ENCODE data around the gene APOBEC2. TPM values are rescaled to one million over a fixed set of nuclear protein-coding genes. Genes with fewer than 3 reads are reported as not detected.

The APOBEC2 gene
- total and polyA plus RNA-seq, 2 of the 13 experiments (the other 11 are each of a cell fraction or from before 2014, with no cell fraction given) = 0.09 TPM; not detected in 1

- 0 out of 2 replicates have a peak overlapping the region, but pooled peaks have one; percentile 29 for H3K9ac ChIP-seq (ENCODE audit: insufficient read depth, low read depth, low read length)
- no peaks in the 10 kb centered on the region for H3K79me2 ChIP-seq (ENCODE audit: insufficient read depth, low read length)
- no peaks in the 10 kb centered on the region for H3K27me3 ChIP-seq (ENCODE audit: control insufficient read depth in 1 of 2, insufficient read depth in 2 of 2, low read length in 2 of 2)
- no peaks in the 10 kb centered on the region for H3K9me3 ChIP-seq (ENCODE audit: low read length)
- peak overlapping the region in 1 of 3 experiments; percentile 45; a peak in 1 of 6 replicates for H3K4me3 ChIP-seq (replicated peaks in 1 of 3; ENCODE audit: insufficient read depth in 1 of 3, low read depth in 2 of 3, low read length in 3 of 3)
- POLR2A ChIA-PET = interaction anchor here (0.9 to 1.6 kb wide), 6 partner anchors 13 to 44 kb away, joined by 3 to 7 read pairs (median 4); partner anchors contain the start of genes NFYA and OARD1
- H3K27ac ChIP-seq (ENCODE audit: extremely low read length, insufficient read depth, low read length) = no peak overlapping the region
- no peaks in the 10 kb centered on the region for H3K36me3 ChIP-seq (replicated peaks in 1 of 2; ENCODE audit: control insufficient read depth in 1 of 2, insufficient read depth in 2 of 2, low read length in 2 of 2)
- 69% methylated on average over 25 of the region's 45 CpGs for WGBS (ENCODE audit: low lambda C conversion rate)
- FAIRE-seq (peak; percentile 18), ATAC-seq (peak; percentile 95), DNase-seq (ENCODE audit: low spot score) (peak; percentile 47)
- intact Hi-C loops (cut with micrococcal nuclease; ENCODE audit: unreplicated experiment) = loop anchor here (1.0 to 5.0 kb wide), 4 partner anchors 22 to 181 kb away; no protein-coding TSS in a partner anchor
- H4K20me1 ChIP-seq (ENCODE audit: insufficient read depth, low read length) = no peaks in the 10 kb centered on the region
- in situ Hi-C loops (cut with HindIII; ENCODE audit: extremely low pct_ligation_motif_present, low pct_unique_long_range_greater_than_20kb) = loop anchor here (25.0 kb wide), 1 partner anchor 691 kb away; no protein-coding TSS in a partner anchor
- peaks cover 19% of the 10 kb centered on the region for H3K4me1 ChIP-seq (ENCODE audit: insufficient read depth, low read length)
- H3K4me2 ChIP-seq (ENCODE audit: low read depth, low read length) = peak overlapping the region; percentile 66
- no TSS peak for BruUV-seq (replicated peaks)
- no peak overlapping the region for H2AFZ ChIP-seq (ENCODE audit: low read length)
- CTCF ChIA-PET (ENCODE audit: low intra/inter-chr PET ratio, low total read pairs) = interaction anchor here (0.8 to 3.0 kb wide), 8 partner anchors 22 to 203 kb away, joined by 3 to 56 read pairs (median 6); no protein-coding TSS in a partner anchor
- TF ChIP-seq ASH2L (IDR thresholded peaks at IDR 0.05; ENCODE audit: insufficient read length, low read depth, low read length) (no peak), MYC (CRISPR knock-in tag; IDR thresholded peaks at IDR 0.05; ENCODE audit: borderline replicate concordance) (peak; percentile 84; the same call in 1 of the 2 replicates), ZFP90 (CRISPR knock-in tag; IDR thresholded peaks at IDR 0.05; ENCODE audit: borderline replicate concordance) (no peak; the same call in 1 of the 2 replicates), ZSCAN25 (CRISPR knock-in tag; IDR thresholded peaks at IDR 0.05) (peak; percentile 42; the same call in 1 of the 2 replicates), ZNF589 (CRISPR knock-in tag; conservative IDR thresholded peaks at IDR 0.05) (no peak), KMT2A (CRISPR knock-in tag; IDR thresholded peaks at IDR 0.05) (0 out of 2 replicates have a peak, but pooled peaks have one; percentile 36), ZNF563 (CRISPR knock-in tag; IDR thresholded peaks at IDR 0.05) (no peak; the same call in 1 of the 2 replicates), HOXA9 (CRISPR knock-in tag; IDR thresholded peaks at IDR 0.05; ENCODE audit: borderline replicate concordance) (no peak), GPN1 (CRISPR knock-in tag; IDR thresholded peaks at IDR 0.05; ENCODE audit: borderline replicate concordance) (no peak), KDM5B (CRISPR knock-in tag; IDR thresholded peaks at IDR 0.05; ENCODE audit: borderline replicate concordance) (peak; percentile 84), EHMT2 (IDR thresholded peaks at IDR 0.05; ENCODE audit: borderline replicate concordance, low read depth, low read length) (no peak), ZMYM4 (CRISPR knock-in tag; IDR thresholded peaks at IDR 0.05) (peak; percentile 72), TBX3 (IDR thresholded peaks at IDR 0.05; ENCODE audit: borderline replicate concordance) (no peak), ZBTB3 (CRISPR knock-in tag; IDR thresholded peaks at IDR 0.05; ENCODE audit: borderline replicate concordance, low read depth) (no peak), ISL2 (CRISPR knock-in tag; IDR thresholded peaks at IDR 0.05) (peak; percentile 65), GRHL1 (CRISPR knock-in tag; conservative IDR thresholded peaks at IDR 0.05) (no peak), TFAP4 (IDR thresholded peaks at IDR 0.05; ENCODE audit: borderline replicate concordance, low read depth) (no peak), CREB3 (CRISPR knock-in tag; IDR thresholded peaks at IDR 0.05) (0 out of 2 replicates have a peak, but pooled peaks have one; percentile 25), ZNF33B (CRISPR knock-in tag; IDR thresholded peaks at IDR 0.05) (peak; percentile 77; the same call in 1 of the 2 replicates)
Observed at GRCh38 chr6:41027799-41028560, 25.0 kb upstream of the APOBEC2 start.
